K562 (cell line): ENCODE measurements around the gene TKTL1. TPM values are rescaled to one million over a fixed set of nuclear protein-coding genes. Genes with fewer than 3 reads are reported as not detected.
"Not testable (repeated sequence)": the region's sequence is repeated elsewhere in the genome, so short reads cannot be mapped to it uniquely, and the experiment has no call there.

Experiments
- ATAC-seq: fragments of 200-7000 bp; cut with Tn5 transposase; 3 replicates; pipeline ENCODE4 v1.9.1; 2020; ENCODE audit warnings: moderate library complexity
- BruUV-seq: library from RNA; stranded (reverse); fragments of 400-500 nt; replicated peaks from 2 replicates; lab custom pipeline; 2021; lab: Mats Ljungman, UMichigan
- CTCF ChIA-PET: fragments of 300-600 bp; formaldehyde crosslinking; extraction: SDS; loops from one replicate; lab custom pipeline; 2021; ENCODE audit warnings: low intra/inter-chr PET ratio; lab: Yijun Ruan, JAX
- POLR2A ChIA-PET: fragments of 300-600, 350-650 bp; sonication (Branson Sonifier 250); formaldehyde crosslinking; extraction: SDS; loops from one replicate; lab custom pipeline; 2021; ENCODE audit warnings: antibody characterized with exemption, inconsistent platforms; lab: Yijun Ruan, JAX
- DNase-seq, 4 experiments: peaks; one replicate each; pipeline versions ENCODE4 v3.0.0 to v3.0.0-alpha.2; 2011 to 2018; ENCODE audit warnings: low spot score in 3 of 4, mixed read lengths in 3 of 4; ENCODE audit errors: extremely low read depth in 1 of 4
- FAIRE-seq: peaks from 2 replicates; lab custom pipeline; 2011; peaks lifted over from hg19 to GRCh38; lab: Jason Lieb, UNC
- H2AFZ ChIP-seq: 2 replicates; pipeline ENCODE4 v1.6.0; 2011; ENCODE audit warnings: low read depth, low read length, control low read depth, inconsistent platforms
- H3K27ac ChIP-seq: fragments of 200-600 bp; 3 replicates; pipeline ENCODE4 v1.8.0; 2011; ENCODE audit warnings: low read depth, mild to moderate bottlenecking, control low read depth, inconsistent platforms, low read length, moderate library complexity, mixed read lengths; ENCODE audit errors: extremely low read depth
- H3K27me3 ChIP-seq, 2 experiments: fragments of 300-600 bp in 1 of 2; 2 replicates in 1 of 2; 3 replicates in 1 of 2; pipeline versions ENCODE4 v1.6.0 to v1.8.0; 2011; ENCODE audit warnings: inconsistent platforms in 2 of 2, low read length in 2 of 2, mild to moderate bottlenecking in 1 of 2, mixed read lengths in 1 of 2, moderate library complexity in 1 of 2; ENCODE audit not compliant: control insufficient read depth in 2 of 2, insufficient read depth in 2 of 2
- H3K36me3 ChIP-seq: fragments of 300-600 bp; 3 replicates; pipeline ENCODE4 v1.8.0; 2011; ENCODE audit warnings: mild to moderate bottlenecking, low read length, inconsistent platforms; ENCODE audit not compliant: control insufficient read depth, insufficient read depth
- H3K4me1 ChIP-seq, 2 experiments: fragments of 200-600 bp in 1 of 2; replicated peaks in 1 of 2; 2 replicates in 1 of 2; 3 replicates in 1 of 2; pipeline versions ENCODE4 v1.5.1 to v1.8.0; 2011; ENCODE audit warnings: inconsistent platforms in 2 of 2, low read length in 2 of 2, mild to moderate bottlenecking in 1 of 2, mixed read lengths in 1 of 2, moderate library complexity in 1 of 2; ENCODE audit not compliant: control insufficient read depth in 2 of 2, insufficient read depth in 2 of 2
- H3K4me2 ChIP-seq: 2 replicates; pipeline ENCODE4 v1.6.1; 2011; ENCODE audit warnings: low read length, control low read depth, inconsistent platforms, mixed read lengths; ENCODE audit not compliant: insufficient read depth
- H3K4me3 ChIP-seq: fragments of 200-600 bp; sonication (generic), shearing (Covaris generic); 2 replicates; pipeline ENCODE4 v1.5.1; 2016; ENCODE audit warnings: control low read depth, inconsistent platforms
- H3K79me2 ChIP-seq: fragments of 200-600 bp; 3 replicates; pipeline ENCODE4 v1.8.0; 2011; ENCODE audit warnings: low read length, inconsistent platforms; ENCODE audit not compliant: control insufficient read depth, insufficient read depth
- H3K9ac ChIP-seq, 2 experiments: 2 replicates each; pipeline versions ENCODE4 v1.6.0 to v1.6.1; 2011; ENCODE audit warnings: low read depth in 2 of 2, low read length in 2 of 2, control low read depth in 1 of 2, inconsistent platforms in 1 of 2, mild to moderate bottlenecking in 1 of 2, mixed read lengths in 1 of 2; ENCODE audit not compliant: insufficient read depth in 1 of 2
- H3K9me1 ChIP-seq: one replicate; pipeline ENCODE4 v1.6.0; 2011; ENCODE audit warnings: inconsistent platforms, mild to moderate bottlenecking, low read length, moderate library complexity; ENCODE audit not compliant: control insufficient read depth, insufficient read depth
- H3K9me3 ChIP-seq: replicated peaks from 2 replicates; pipeline ENCODE4 v1.5.1; 2011; ENCODE audit warnings: low read depth, low read length, inconsistent platforms; ENCODE audit not compliant: control insufficient read depth, insufficient read depth
- H4K20me1 ChIP-seq: replicated peaks from 2 replicates; pipeline ENCODE4 v1.6.1; 2011; ENCODE audit warnings: low read length, inconsistent platforms, mixed read lengths; ENCODE audit not compliant: control insufficient read depth, insufficient read depth
- CEBPB ChIP-seq: fragments of 450-650 bp; IDR thresholded peaks from 2 replicates; pipeline ENCODE4 v1.6.1; 2016; ENCODE audit warnings: missing genetic modification characterization, missing compliant biosample characterization
- STAG1 ChIP-seq: sonication (generic); formaldehyde crosslinking; IDR thresholded peaks from 2 replicates; pipeline ENCODE4 v1.5.0; 2020; ENCODE audit warnings: missing genetic modification reagents, borderline replicate concordance
- WGBS: fragments of 100-300 bp; shearing (Covaris generic); methylation state at CpG from one replicate; pipeline ENCODE4 v1.1.6; 2016; ENCODE audit warnings: low coverage, mixed read lengths; ENCODE audit not compliant: insufficient coverage; ENCODE audit errors: missing lambda C conversion rate; 5-methylcytosine and 5-hydroxymethylcytosine counted together
- in situ Hi-C: fragments of 300-500 bp; cut with MboI; formaldehyde crosslinking; loops from 4 replicates; pipeline ENCODE4 v1.15.0; 2018; ENCODE audit warnings: inconsistent platforms, mixed read lengths
- intact Hi-C: fragments of 100-400 bp; cut with micrococcal nuclease; formaldehyde crosslinking; loops from 2 replicates; pipeline ENCODE4 v1.14.2; 2022
- polyA plus RNA-seq, 8 experiments: library from polyadenylated mRNA; depleted of rRNA in 4 of 8; stranded (reverse) in 5 of 8; unstranded in 3 of 8; fragments of >200 nt; fragmentation: Nextera tagmentation in 2 of 8; fragmentation: Illumina TruSeq in 1 of 8; extraction: Ambion mirVana in 2 of 8; extraction: Trizol in 1 of 8; gene quantifications; 2 replicates each; pipeline versions ENCODE4 v1.2.1 to v1.2.3, GENCODE V29; 2011 to 2014; ENCODE audit warnings: inconsistent platforms in 1 of 8, missing spikeins in 1 of 8
- total RNA-seq, 7 experiments: library from RNA; depleted of rRNA in 6 of 7; stranded (reverse); fragments of >200 nt in 6 of 7; fragmentation: Illumina TruSeq in 2 of 7; extraction: Trizol in 2 of 7; gene quantifications; 2 replicates each; pipeline versions ENCODE4 v1.2.1 to v1.2.3, GENCODE V29; 2011 to 2021; ENCODE audit warnings: low replicate concordance in 1 of 7

The TKTL1 gene
- total and polyA plus RNA-seq, 9 of the 15 experiments (the other 6 are each of a cell fraction or from before 2014, with no cell fraction given) = 0.18 to 0.71 (median 0.38) TPM

DNA sequence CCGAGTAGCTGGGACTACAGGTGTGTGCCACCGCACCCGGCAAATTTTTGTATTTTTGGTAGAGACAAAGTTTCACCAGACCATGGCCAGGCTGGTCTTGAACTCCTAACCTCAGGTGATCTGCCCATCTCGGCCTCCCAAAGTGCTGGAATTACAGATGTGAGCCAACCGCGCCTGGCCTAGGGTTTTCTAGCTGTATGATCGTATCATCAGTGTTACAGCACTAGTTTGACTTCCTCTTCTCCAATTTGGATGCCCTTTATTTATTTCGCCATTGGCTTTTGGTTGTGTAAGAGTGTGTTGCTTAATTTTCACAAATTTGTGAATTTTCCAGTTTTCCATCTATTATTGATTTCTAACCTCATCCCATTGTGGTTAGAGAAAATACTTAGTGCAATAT, 5.2 kb downstream of the TKTL1 start:
- Histone ChIP-seq H3K4me1 (peaks cover 0 to 1% of the 10 kb centered on the region in 2 experiments; a peak in 2 of 5 replicates), H3K27ac (no peak overlapping the region), H3K9me3 (no peaks in the 10 kb centered on the region), H3K4me2 (no peak overlapping the region), H3K27me3 (no peaks in the 10 kb centered on the region), H4K20me1 (no peaks in the 10 kb centered on the region), H3K36me3 (no peaks in the 10 kb centered on the region), H3K4me3 (no peak overlapping the region), H3K9ac (no peak overlapping the region), H3K79me2 (no peaks in the 10 kb centered on the region), H3K9me1 (no peaks in the 10 kb centered on the region), H2AFZ (no peak overlapping the region)
- ChIA-PET CTCF (no interaction called here), POLR2A (no interaction called here)
- in situ Hi-C loops = loop anchor here (25.0 kb wide), 1 partner anchor 89 kb away; the partner anchor contains the start of gene OPN1MW2
- BruUV-seq = no TSS peak
- intact Hi-C loops = no loop called here
- ATAC-seq (no peak), FAIRE-seq (no peak), DNase-seq (no peak)
- WGBS = 68% methylated on average over 8 of the region's 8 CpGs
- TF ChIP-seq CEBPB = peak; percentile 73
- no peak for TF ChIP-seq STAG1

DNA sequence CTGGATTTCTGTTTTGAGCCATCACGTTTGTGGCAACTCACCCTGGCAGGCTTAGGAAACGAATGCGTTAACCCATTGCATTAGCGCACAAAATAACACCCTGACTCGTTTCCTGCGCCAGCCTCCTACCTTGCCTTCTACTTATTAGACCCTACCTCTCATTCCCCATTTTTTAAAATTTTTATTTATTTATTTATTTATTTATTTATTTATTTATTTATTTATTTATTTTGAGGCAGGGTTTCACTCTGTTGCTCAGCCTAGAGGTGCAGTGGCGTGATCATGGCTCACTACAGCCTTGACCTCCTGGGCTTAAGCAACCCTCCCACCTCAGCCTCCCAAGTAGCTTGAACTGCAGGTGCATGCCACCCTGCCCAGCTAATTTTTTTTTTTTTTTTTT, 7.4 kb downstream of the TKTL1 start:
- H4K20me1 ChIP-seq, H3K36me3 ChIP-seq, H3K4me1 ChIP-seq, H3K9me3 ChIP-seq, H3K9ac ChIP-seq, ATAC-seq, H3K27me3 ChIP-seq, H3K9me1 ChIP-seq, H2AFZ ChIP-seq, intact Hi-C loops, DNase-seq, FAIRE-seq, BruUV-seq, H3K4me2 ChIP-seq, CTCF ChIA-PET, H3K27ac ChIP-seq, H3K79me2 ChIP-seq, H3K4me3 ChIP-seq, POLR2A ChIA-PET: not testable (repeated sequence)
- in situ Hi-C loops = loop anchor here (25.0 kb wide), 1 partner anchor 91 kb away; the partner anchor contains the start of gene OPN1MW2
- 67% methylated on average over 7 of the region's 7 CpGs for WGBS
